Activated CD4-positive, alpha-beta T cell treated with anti-CD3 and anti-CD28 coated beads, Interleukin-2, amount 10 ng/mL, durations not matched to agents 24 days and 14 days (primary cell): ENCODE results near the gene CCNY. TPM values are rescaled to one million over a fixed set of nuclear protein-coding genes. Genes with fewer than 3 reads are reported as not detected.

Experiments used
- DNase-seq: peaks from one replicate; pipeline ENCODE4 v3.0.0; 2022
- H3K27ac Mint-ChIP-seq: one replicate; pipeline ENCODE4 v1.8.0; 2022; ENCODE audit warnings: mild to moderate bottlenecking, mixed read lengths
- H3K27me3 Mint-ChIP-seq: one replicate; pipeline ENCODE4 v1.8.0; 2022; ENCODE audit warnings: mixed read lengths
- H3K36me3 Mint-ChIP-seq: one replicate; pipeline ENCODE4 v1.8.0; 2022; ENCODE audit warnings: low read depth, mild to moderate bottlenecking, mixed read lengths
- H3K4me1 Mint-ChIP-seq: one replicate; pipeline ENCODE4 v1.8.0; 2021; ENCODE audit warnings: mixed read lengths
- H3K4me3 Mint-ChIP-seq: one replicate; pipeline ENCODE4 v1.8.0; 2022; ENCODE audit warnings: mild to moderate bottlenecking, moderate library complexity, mixed read lengths
- H3K9me3 Mint-ChIP-seq: one replicate; pipeline ENCODE4 v1.8.0; 2021; ENCODE audit warnings: mixed read lengths
- intact Hi-C: fragments of 100-400 bp; cut with micrococcal nuclease; formaldehyde crosslinking; loops from one replicate; pipeline ENCODE4 v1.15.1; 2023
- total RNA-seq: library from RNA; stranded (reverse); gene quantifications from 2 replicates; pipeline ENCODE4 v1.2.3, GENCODE V29; 2022

CCNY gene
- total RNA-seq, 1 donor from 2014 or later = 58.8 TPM

- peaks cover 10% of the 10 kb centered on the region for H3K36me3 Mint-ChIP-seq
- H3K27ac Mint-ChIP-seq = peak overlapping the region; percentile 80
- peaks cover 54% of the 10 kb centered on the region for H3K4me1 Mint-ChIP-seq
- intact Hi-C loops = loop anchor here (1.0 to 5.0 kb wide), 4 partner anchors 36 to 194 kb away; no protein-coding TSS in a partner anchor
- peak; percentile 82 for DNase-seq
- H3K4me3 Mint-ChIP-seq = peak overlapping the region; percentile 31
- no peaks in the 10 kb centered on the region for H3K9me3 Mint-ChIP-seq
- H3K27me3 Mint-ChIP-seq = no peaks in the 10 kb centered on the region
These were observed 5.2 kb downstream of the CCNY start for GRCh38 chr10:35341521-35341920.

GRCh38 chr10:35342183-35342753 is 6.0 kb downstream of the CCNY start:
- Mint-ChIP-seq H3K27me3 (no peaks in the 10 kb centered on the region), H3K27ac (peak overlapping the region; percentile 80), H3K4me1 (peaks cover 58% of the 10 kb centered on the region), H3K36me3 (peaks cover 10% of the 10 kb centered on the region), H3K9me3 (no peaks in the 10 kb centered on the region), H3K4me3 (peak overlapping the region; percentile 31)
- intact Hi-C loops = loop anchor here (5.0 kb wide), 2 partner anchors 35 to 195 kb away; no protein-coding TSS in a partner anchor
- DNase-seq = peak; percentile 57

- no peak for DNase-seq
- Mint-ChIP-seq H3K27me3 (no peaks in the 10 kb centered on the region), H3K36me3 (peaks cover 10% of the 10 kb centered on the region), H3K4me3 (no peak overlapping the region), H3K9me3 (no peaks in the 10 kb centered on the region), H3K27ac (no peak overlapping the region), H3K4me1 (peaks cover 53% of the 10 kb centered on the region)
- intact Hi-C loops = loop anchor here (5.0 kb wide), 2 partner anchors 34 to 196 kb away; no protein-coding TSS in a partner anchor
These were observed 7.4 kb downstream of the CCNY start for GRCh38 chr10:35343739-35344138.

- peaks cover 10% of the 10 kb centered on the region for H3K36me3 Mint-ChIP-seq
- DNase-seq = no peak
- H3K4me3 Mint-ChIP-seq = no peak overlapping the region
- no peaks in the 10 kb centered on the region for H3K9me3 Mint-ChIP-seq
- intact Hi-C loops = no loop called here
- H3K27ac Mint-ChIP-seq = no peak overlapping the region
- H3K27me3 Mint-ChIP-seq = no peaks in the 10 kb centered on the region
- peaks cover 55% of the 10 kb centered on the region for H3K4me1 Mint-ChIP-seq
These were observed 9.1 kb downstream of the CCNY start for GRCh38 chr10:35345383-35345742.

- no peak overlapping the region for H3K4me3 Mint-ChIP-seq
- H3K27me3 Mint-ChIP-seq = no peaks in the 10 kb centered on the region
- peaks cover 10% of the 10 kb centered on the region for H3K36me3 Mint-ChIP-seq
- no peaks in the 10 kb centered on the region for H3K9me3 Mint-ChIP-seq
- no peak for DNase-seq
- no peak overlapping the region for H3K27ac Mint-ChIP-seq
- H3K4me1 Mint-ChIP-seq = peaks cover 55% of the 10 kb centered on the region
- intact Hi-C loops = no loop called here
These were observed 9.9 kb downstream of the CCNY start for GRCh38 chr10:35346248-35346647.

- H3K27me3 Mint-ChIP-seq = no peaks in the 10 kb centered on the region
- no peaks in the 10 kb centered on the region for H3K9me3 Mint-ChIP-seq
- H3K4me1 Mint-ChIP-seq = peaks cover 54% of the 10 kb centered on the region
- no peak for DNase-seq
- H3K27ac Mint-ChIP-seq = no peak overlapping the region
- no peak overlapping the region for H3K4me3 Mint-ChIP-seq
- intact Hi-C loops = no loop called here
- peaks cover 9% of the 10 kb centered on the region for H3K36me3 Mint-ChIP-seq
These were observed 10.8 kb downstream of the CCNY start for GRCh38 chr10:35347121-35347562.

DNA sequence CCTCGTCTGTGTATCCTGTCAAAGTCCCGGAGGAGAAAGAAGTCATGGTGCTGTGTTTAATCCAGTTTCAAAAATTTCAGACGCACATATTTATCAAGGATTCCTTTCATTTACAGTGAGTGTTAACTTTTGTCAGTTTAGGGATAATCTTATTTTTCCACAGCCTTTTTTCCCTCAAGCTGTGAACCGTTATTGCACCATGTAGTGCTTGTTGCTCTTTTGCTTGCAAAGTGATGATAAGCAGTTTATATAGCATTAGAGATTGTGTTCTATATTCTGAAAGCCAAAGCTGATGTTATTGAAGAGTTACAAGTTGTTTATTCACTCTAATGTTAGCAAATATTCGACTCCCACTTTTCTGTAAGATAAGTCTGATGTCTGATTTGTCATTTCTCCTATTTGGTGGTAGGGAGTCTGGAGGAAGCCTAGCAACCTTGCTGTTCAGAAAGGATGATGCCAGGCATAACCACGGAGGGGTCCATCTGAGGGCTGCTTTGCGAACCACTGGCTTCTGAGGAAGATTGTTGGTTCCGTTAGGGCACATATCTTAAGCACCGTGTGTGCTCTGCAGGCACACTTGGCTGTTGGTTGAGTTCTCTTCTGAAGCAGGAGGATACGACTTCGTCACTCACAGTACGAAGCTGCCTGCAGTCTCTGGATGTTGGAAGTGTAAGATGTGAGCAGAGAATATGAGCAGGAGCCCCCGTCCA is 11.7 kb downstream of the CCNY start:
- H3K27me3 Mint-ChIP-seq = no peaks in the 10 kb centered on the region
- no peak overlapping the region for H3K27ac Mint-ChIP-seq
- intact Hi-C loops = no loop called here
- no peak overlapping the region for H3K4me3 Mint-ChIP-seq
- H3K9me3 Mint-ChIP-seq = no peaks in the 10 kb centered on the region
- no peak for DNase-seq
- peaks cover 6% of the 10 kb centered on the region for H3K36me3 Mint-ChIP-seq
- peaks cover 57% of the 10 kb centered on the region for H3K4me1 Mint-ChIP-seq

DNA sequence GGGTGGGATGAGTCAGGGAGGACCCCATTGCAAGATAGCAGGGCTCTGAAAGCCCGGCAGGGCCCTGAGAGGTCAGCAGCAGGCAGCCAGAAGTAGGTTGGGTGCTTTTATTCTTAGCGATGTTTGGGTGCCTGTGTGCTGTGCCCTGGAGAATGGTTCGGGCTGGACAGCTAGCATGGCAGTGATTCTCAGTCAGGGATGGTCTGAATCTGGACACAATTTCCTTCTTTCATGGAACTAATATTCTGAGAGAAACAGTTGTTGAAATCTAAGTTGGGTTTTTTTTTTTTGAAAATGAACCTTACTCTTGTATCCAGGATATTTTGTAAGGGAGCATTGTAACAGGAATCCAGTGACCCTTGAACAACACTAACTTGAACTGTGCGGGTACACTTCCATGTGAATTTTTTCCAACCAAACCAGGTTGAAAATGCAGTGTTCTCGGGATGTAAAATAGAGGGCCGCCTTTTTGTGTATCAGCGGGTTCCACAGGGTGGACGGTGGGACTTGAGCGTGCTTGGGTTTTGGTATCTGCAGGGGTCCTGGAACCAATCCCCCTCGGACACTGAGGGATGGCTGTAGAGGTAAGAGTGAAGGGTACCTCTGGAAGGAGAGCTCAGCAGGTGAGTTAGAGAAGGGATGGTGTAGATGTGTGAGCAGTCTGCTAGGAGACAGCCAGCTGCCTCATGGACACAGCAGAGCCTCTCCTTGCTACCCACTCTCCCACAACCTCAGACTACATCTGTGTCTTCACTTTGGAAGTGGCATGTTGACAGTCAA is 12.5 kb downstream of the CCNY start:
- H3K27ac Mint-ChIP-seq = no peak overlapping the region
- H3K27me3 Mint-ChIP-seq = no peaks in the 10 kb centered on the region
- peaks cover 7% of the 10 kb centered on the region for H3K36me3 Mint-ChIP-seq
- intact Hi-C loops = no loop called here
- H3K9me3 Mint-ChIP-seq = no peaks in the 10 kb centered on the region
- no peak overlapping the region for H3K4me3 Mint-ChIP-seq
- DNase-seq = no peak
- H3K4me1 Mint-ChIP-seq = peaks cover 59% of the 10 kb centered on the region

GRCh38 chr10:35349389-35349915 is 13.1 kb downstream of the CCNY start:
- no peaks in the 10 kb centered on the region for H3K9me3 Mint-ChIP-seq
- H3K27me3 Mint-ChIP-seq = no peaks in the 10 kb centered on the region
- intact Hi-C loops = no loop called here
- no peak overlapping the region for H3K27ac Mint-ChIP-seq
- H3K36me3 Mint-ChIP-seq = peaks cover 6% of the 10 kb centered on the region
- peaks cover 60% of the 10 kb centered on the region for H3K4me1 Mint-ChIP-seq
- H3K4me3 Mint-ChIP-seq = no peak overlapping the region
- no peak for DNase-seq

DNA sequence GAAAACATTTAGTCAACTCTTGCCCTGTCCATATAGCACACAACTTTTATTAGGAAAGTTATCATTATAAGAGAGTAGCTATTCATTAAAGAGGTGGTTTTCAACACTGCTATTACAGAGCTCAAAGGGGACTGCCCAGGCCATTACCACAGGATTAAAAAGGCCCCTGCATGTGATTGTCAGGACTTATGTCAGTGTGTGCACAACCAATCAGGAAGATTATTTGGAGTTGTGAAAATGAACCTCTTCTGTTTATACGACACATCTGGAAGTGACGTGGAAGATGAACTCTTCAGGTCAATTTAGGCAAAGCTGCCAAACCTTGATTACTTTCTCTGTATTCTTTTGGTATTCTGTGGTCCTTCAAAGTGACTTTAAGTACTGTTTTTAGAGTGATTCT is 14.7 kb downstream of the CCNY start:
- H3K4me1 Mint-ChIP-seq = peaks cover 64% of the 10 kb centered on the region
- no peaks in the 10 kb centered on the region for H3K27me3 Mint-ChIP-seq
- H3K36me3 Mint-ChIP-seq = peaks cover 7% of the 10 kb centered on the region
- no peak for DNase-seq
- no peak overlapping the region for H3K27ac Mint-ChIP-seq
- no peaks in the 10 kb centered on the region for H3K9me3 Mint-ChIP-seq
- H3K4me3 Mint-ChIP-seq = no peak overlapping the region
- intact Hi-C loops = loop anchor here (10.0 kb wide), 1 partner anchor 214 kb away; no protein-coding TSS in a partner anchor

- intact Hi-C loops = loop anchor here (10.0 kb wide), 1 partner anchor 213 kb away; no protein-coding TSS in a partner anchor
- Mint-ChIP-seq H3K9me3 (no peaks in the 10 kb centered on the region), H3K27ac (no peak overlapping the region), H3K4me3 (peak overlapping the region; percentile 36), H3K36me3 (peaks cover 7% of the 10 kb centered on the region), H3K27me3 (no peaks in the 10 kb centered on the region), H3K4me1 (peaks cover 71% of the 10 kb centered on the region)
- DNase-seq = no peak
These were observed 15.8 kb downstream of the CCNY start for GRCh38 chr10:35352097-35352496.

GRCh38 chr10:35352512-35352911 is 16.2 kb downstream of the CCNY start:
- Mint-ChIP-seq H3K36me3 (peaks cover 7% of the 10 kb centered on the region), H3K4me1 (peaks cover 71% of the 10 kb centered on the region), H3K4me3 (peak overlapping the region; percentile 36), H3K9me3 (no peaks in the 10 kb centered on the region), H3K27me3 (no peaks in the 10 kb centered on the region), H3K27ac (no peak overlapping the region)
- DNase-seq = peak; percentile 64
- intact Hi-C loops = loop anchor here (10.0 kb wide), 1 partner anchor 212 kb away; no protein-coding TSS in a partner anchor

GRCh38 chr10:35353395-35353794 is 17.1 kb downstream of the CCNY start:
- H3K4me3 Mint-ChIP-seq = no peak overlapping the region
- H3K9me3 Mint-ChIP-seq = no peaks in the 10 kb centered on the region
- no peak overlapping the region for H3K27ac Mint-ChIP-seq
- intact Hi-C loops = loop anchor here (10.0 kb wide), 1 partner anchor 211 kb away; no protein-coding TSS in a partner anchor
- DNase-seq = no peak
- no peaks in the 10 kb centered on the region for H3K27me3 Mint-ChIP-seq
- peaks cover 75% of the 10 kb centered on the region for H3K4me1 Mint-ChIP-seq
- peaks cover 4% of the 10 kb centered on the region for H3K36me3 Mint-ChIP-seq
